HCT116 (cell line): ENCODE results near the gene GRIN2A. TPM values are rescaled to one million over a fixed set of nuclear protein-coding genes. Genes with fewer than 3 reads are reported as not detected.

ENCODE experiments used
- ATAC-seq: fragments of 200-7000 bp; cut with Tn5 transposase; 2 replicates; pipeline ENCODE4 v1.9.1; 2020; ENCODE audit warnings: mild to moderate bottlenecking, moderate library complexity
- BruUV-seq: library from RNA; stranded (reverse); fragments of 400-500 nt; replicated peaks from 2 replicates; lab custom pipeline; 2021; lab: Mats Ljungman, UMichigan
- CTCF ChIA-PET: fragments of 300-600 bp; sonication (Branson Sonifier 250); formaldehyde crosslinking; loops from one replicate; lab custom pipeline; 2021; ENCODE audit warnings: antibody characterized with exemption; lab: Charles Lee
- POLR2A ChIA-PET: fragments of 300-600, 350-600 bp; sonication (Branson Sonifier 250); formaldehyde crosslinking; loops from one replicate; lab custom pipeline; 2021; ENCODE audit warnings: antibody characterized with exemption; lab: Charles Lee
- RAD21 ChIA-PET, 2 experiments: fragments of 300-600 bp; sonication (Branson Sonifier 250); formaldehyde crosslinking; loops; one replicate each; lab custom pipeline; 2023; ENCODE audit warnings: low total read pairs in 2 of 2; ENCODE audit not compliant: uncharacterized antibody in 2 of 2, unreplicated experiment in 2 of 2, low non-redundant PET in 1 of 2; lab: Charles Lee
- DNase-seq: peaks from one replicate; pipeline ENCODE4 v3.0.0-alpha.2; 2010; ENCODE audit warnings: low read depth, low spot score
- H2AFZ ChIP-seq: fragments of 200-600 bp; shearing (Covaris generic), sonication (generic); 2 replicates; pipeline ENCODE4 v1.6.1; 2017; ENCODE audit warnings: low read depth, mixed run types, mixed read lengths, antibody characterized with exemption, low read length; ENCODE audit not compliant: poor library complexity, severe bottlenecking
- H3K27ac ChIP-seq: 2 replicates; pipeline ENCODE4 v1.5.1; 2012; ENCODE audit warnings: low read depth, low read length
- H3K27me3 ChIP-seq: fragments of 200-600 bp; sonication (generic); 2 replicates; pipeline ENCODE4 v1.6.1; 2016; ENCODE audit warnings: mixed run types, low read length, mixed read lengths; ENCODE audit not compliant: insufficient read depth
- H3K36me3 ChIP-seq, 2 experiments: fragments of 200-500 bp in 1 of 2; fragments of 200-600 bp in 1 of 2; sonication (Bioruptor generic) in 1 of 2; sonication (generic) in 1 of 2; 2 replicates each; pipeline versions ENCODE4 v1.5.1 to v1.6.1; 2014 to 2016; ENCODE audit warnings: low read length in 2 of 2, inconsistent platforms in 1 of 2, mixed read lengths in 1 of 2, mixed run types in 1 of 2; ENCODE audit not compliant: insufficient read depth in 2 of 2, control insufficient read depth in 1 of 2
- H3K4me1 ChIP-seq, 2 experiments: fragments of 200-600 bp in 1 of 2; sonication (generic) in 1 of 2; 2 replicates each; pipeline versions ENCODE4 v1.5.1 to v1.6.1; 2012 to 2017; ENCODE audit warnings: low read length in 2 of 2, inconsistent platforms in 1 of 2, mild to moderate bottlenecking in 1 of 2, mixed read lengths in 1 of 2, mixed run types in 1 of 2, moderate library complexity in 1 of 2; ENCODE audit not compliant: insufficient read depth in 2 of 2, control insufficient read depth in 1 of 2
- H3K4me2 ChIP-seq: fragments of 200-600 bp; sonication (generic); 2 replicates; pipeline ENCODE4 v1.6.1; 2017; ENCODE audit warnings: mixed run types, low read length, mixed read lengths
- H3K4me3 ChIP-seq, 2 experiments: fragments of 200-600 bp in 1 of 2; sonication (generic) in 1 of 2; replicated peaks in 1 of 2; 2 replicates each; pipeline ENCODE4 v1.5.1; 2011 to 2016; ENCODE audit warnings: low read length in 2 of 2, control low read depth in 1 of 2, low read depth in 1 of 2, mild to moderate bottlenecking in 1 of 2, mixed read lengths in 1 of 2, mixed run types in 1 of 2
- H3K79me2 ChIP-seq: fragments of 200-600 bp; sonication (generic); 2 replicates; pipeline ENCODE4 v1.6.1; 2017; ENCODE audit warnings: mild to moderate bottlenecking, mixed run types, low read length, moderate library complexity, mixed read lengths; ENCODE audit not compliant: insufficient read depth
- H3K9ac ChIP-seq: fragments of 200-600 bp; sonication (generic); 2 replicates; pipeline ENCODE4 v1.6.1; 2016; ENCODE audit warnings: low read length, mixed read lengths
- H3K9me2 ChIP-seq: fragments of 200-600 bp; sonication (generic), shearing (Covaris generic); 2 replicates; pipeline ENCODE4 v1.6.1; 2017; ENCODE audit warnings: mixed run types, mild to moderate bottlenecking, moderate library complexity; ENCODE audit not compliant: insufficient read depth
- H3K9me3 ChIP-seq, 2 experiments: fragments of 200-500 bp in 1 of 2; fragments of 200-600 bp in 1 of 2; sonication (Bioruptor generic) in 1 of 2; sonication (generic) in 1 of 2; 2 replicates each; pipeline ENCODE4 v1.6.1; 2014 to 2017; ENCODE audit warnings: low read length in 2 of 2, mixed read lengths in 2 of 2, inconsistent platforms in 1 of 2, low read depth in 1 of 2, mild to moderate bottlenecking in 1 of 2, mixed run types in 1 of 2, moderate library complexity in 1 of 2; ENCODE audit not compliant: control insufficient read depth in 1 of 2, insufficient read depth in 1 of 2
- H4K20me1 ChIP-seq: fragments of 200-600 bp; sonication (generic), shearing (Covaris generic); 2 replicates; pipeline ENCODE4 v1.6.1; 2017; ENCODE audit warnings: mixed run types, mild to moderate bottlenecking, moderate library complexity; ENCODE audit not compliant: insufficient read depth
- CBX3 ChIP-seq: IDR thresholded peaks from 2 replicates; pipeline ENCODE4 v1.6.1; 2012; ENCODE audit warnings: low read depth
- EGR1 ChIP-seq: IDR thresholded peaks from 2 replicates; pipeline ENCODE4 v1.6.1; 2012; ENCODE audit warnings: low read depth
- ELF1 ChIP-seq: IDR thresholded peaks from 2 replicates; pipeline ENCODE4 v1.6.1; 2012; ENCODE audit warnings: low read depth, borderline replicate concordance
- FOSL1 ChIP-seq: IDR thresholded peaks from 2 replicates; pipeline ENCODE4 v1.6.1; 2012; ENCODE audit warnings: low read depth
- JUND ChIP-seq: IDR thresholded peaks from 2 replicates; pipeline ENCODE4 v1.6.1; 2012
- POLR2A ChIP-seq: IDR thresholded peaks from 2 replicates; pipeline ENCODE4 v1.7.0; 2011; ENCODE audit warnings: borderline replicate concordance; ENCODE audit not compliant: insufficient read depth, insufficient read length; ENCODE audit errors: extremely low read depth
- POLR2AphosphoS5 ChIP-seq: IDR thresholded peaks from 2 replicates; pipeline ENCODE4 v1.6.1; 2011; ENCODE audit warnings: mild to moderate bottlenecking, low read depth, low read length, moderate library complexity
- RAD21 ChIP-seq: IDR thresholded peaks from 2 replicates; pipeline ENCODE4 v1.6.1; 2012; ENCODE audit warnings: low read depth, mild to moderate bottlenecking
- SIN3A ChIP-seq: IDR thresholded peaks from 2 replicates; pipeline ENCODE4 v1.6.1; 2012; ENCODE audit warnings: low read depth
- SRF ChIP-seq: IDR thresholded peaks from 2 replicates; pipeline ENCODE4 v1.6.1; 2012; ENCODE audit warnings: low read depth
- TCF7L2 ChIP-seq: IDR thresholded peaks from 2 replicates; pipeline ENCODE4 v1.7.0; 2011; ENCODE audit warnings: borderline replicate concordance, inconsistent platforms; ENCODE audit not compliant: insufficient read depth, insufficient read length; ENCODE audit errors: extremely low read depth
- YY1 ChIP-seq: IDR thresholded peaks from 2 replicates; pipeline ENCODE4 v1.6.1; 2011; ENCODE audit warnings: low read length, low read depth, moderate library complexity, mild to moderate bottlenecking; ENCODE audit not compliant: insufficient replicate concordance; ENCODE audit errors: extremely low read depth
- ZBTB33 ChIP-seq: IDR thresholded peaks from 2 replicates; pipeline ENCODE4 v1.6.1; 2011; ENCODE audit warnings: mild to moderate bottlenecking, low read length, moderate library complexity; ENCODE audit not compliant: insufficient replicate concordance; ENCODE audit errors: extremely low read depth
- ZNF274 ChIP-seq: fragments of 200-500 bp; sonication (Bioruptor generic); IDR thresholded peaks from 2 replicates; pipeline ENCODE4 v1.6.1; 2014; ENCODE audit warnings: mild to moderate bottlenecking, low read depth, low read length, inconsistent platforms
- intact Hi-C: fragments of 100-400 bp; cut with micrococcal nuclease; formaldehyde crosslinking; loops from 2 replicates; pipeline ENCODE4 v1.10.0; 2022
- total RNA-seq: library from RNA; stranded (reverse); gene quantifications from one replicate; pipeline ENCODE4 v1.2.1, GENCODE V29; 2021; ENCODE audit not compliant: unreplicated experiment
- TF ChIP-seq, protein P1 (sequence below): IDR thresholded peaks from 2 replicates; pipeline ENCODE4 v1.6.1; 2012

Gene GRIN2A
- total RNA-seq, 1 experiment from 2014 or later: 0.02 TPM

DNA sequence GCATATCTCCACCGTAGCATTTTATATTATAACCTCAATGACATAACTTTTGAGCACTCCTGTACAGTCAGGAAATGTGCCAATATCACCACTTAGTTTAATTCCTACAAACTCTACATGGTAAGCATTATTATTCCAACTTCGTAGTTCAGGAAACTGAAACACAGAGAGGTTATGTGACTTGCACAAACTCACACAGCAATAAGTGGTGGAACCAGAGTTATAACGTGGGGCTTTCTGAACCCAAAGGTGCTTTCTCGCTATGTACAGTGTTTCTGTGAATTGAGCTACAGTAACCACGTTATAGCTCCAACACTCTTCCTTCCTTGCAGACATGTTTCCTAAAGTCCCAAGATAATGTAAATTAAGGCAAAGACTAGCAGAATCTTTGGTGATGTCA, 330.2 kb downstream of the GRIN2A start:
- Histone ChIP-seq H3K9me2 (no peaks in the 10 kb centered on the region), H3K27me3 (peaks cover 2% of the 10 kb centered on the region; the same call in 1 of the 2 replicates), H3K9ac (no peak overlapping the region), H3K4me3 (no peak overlapping the region), H3K4me2 (no peak overlapping the region), H3K4me1 (no peaks in the 10 kb centered on the region), H4K20me1 (no peaks in the 10 kb centered on the region), H3K36me3 (no peaks in the 10 kb centered on the region; a peak in 1 of 4 replicates), H2AFZ (no peak overlapping the region), H3K27ac (no peak overlapping the region), H3K9me3 (no peaks in the 10 kb centered on the region), H3K79me2 (no peaks in the 10 kb centered on the region)
- no TSS peak for BruUV-seq
- TF ChIP-seq SRF (no peak), CBX3 (no peak), EGR1 (no peak)
- ATAC-seq (no peak), DNase-seq (no peak)
- intact Hi-C loops: no loop called here
- CTCF ChIA-PET: no interaction called here
- RAD21 ChIA-PET: no interaction called here
- POLR2A ChIA-PET: no interaction called here

DNA sequence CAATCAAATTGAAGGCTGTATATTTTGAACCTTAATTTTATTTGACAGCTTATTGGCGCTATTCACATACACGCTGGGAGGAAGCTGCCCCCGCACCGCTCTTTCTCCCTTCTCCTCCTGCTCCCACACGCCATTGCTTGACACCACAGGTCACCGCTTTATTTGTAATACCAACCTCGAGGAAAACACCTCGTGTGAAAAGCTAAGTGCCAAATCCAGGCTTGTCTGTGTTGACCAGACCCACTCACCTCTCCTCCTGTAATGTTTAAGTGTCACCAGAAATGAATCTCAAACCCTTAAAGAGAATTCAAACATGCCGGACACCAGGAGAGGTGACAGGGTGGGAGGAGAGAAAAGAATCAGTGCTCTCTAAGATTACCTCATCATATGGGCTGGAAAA, 331.4 kb downstream of the GRIN2A start:
- no peak overlapping the region for H3K9ac ChIP-seq
- H3K79me2 ChIP-seq: no peaks in the 10 kb centered on the region
- H2AFZ ChIP-seq: no peak overlapping the region
- H3K27me3 ChIP-seq: peaks cover 2% of the 10 kb centered on the region; the same call in 1 of the 2 replicates
- no peaks in the 10 kb centered on the region; a peak in 1 of 4 replicates for H3K36me3 ChIP-seq
- H3K9me2 ChIP-seq: no peaks in the 10 kb centered on the region
- no peak for TF ChIP-seq FOSL1
- no peak for TF ChIP-seq POLR2A
- TF ChIP-seq, protein P1, sequence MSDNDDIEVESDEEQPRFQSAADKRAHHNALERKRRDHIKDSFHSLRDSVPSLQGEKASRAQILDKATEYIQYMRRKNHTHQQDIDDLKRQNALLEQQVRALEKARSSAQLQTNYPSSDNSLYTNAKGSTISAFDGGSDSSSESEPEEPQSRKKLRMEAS: no peak
- TF ChIP-seq JUND: no peak
- no peak for TF ChIP-seq SIN3A
- no peak for TF ChIP-seq TCF7L2
- no peak for TF ChIP-seq RAD21
- no peak for TF ChIP-seq ELF1
- TF ChIP-seq ZNF274: no peak
- no peak for TF ChIP-seq POLR2AphosphoS5
- no peak for TF ChIP-seq YY1
- TF ChIP-seq EGR1: no peak
- no peak for TF ChIP-seq ZBTB33
- ATAC-seq: no peak
- DNase-seq: no peak
- ChIA-PET RAD21 (no interaction called here), CTCF (no interaction called here), POLR2A (no interaction called here)
- peaks cover 0 to 7% of the 10 kb centered on the region in 2 experiments; a peak in 1 of 4 replicates for H3K4me1 ChIP-seq
- no peaks in the 10 kb centered on the region for H4K20me1 ChIP-seq
- no peaks in the 10 kb centered on the region for H3K9me3 ChIP-seq
- intact Hi-C loops: no loop called here
- no TSS peak for BruUV-seq
- H3K4me3 ChIP-seq: no peak overlapping the region
- H3K27ac ChIP-seq: no peak overlapping the region
- no peak overlapping the region for H3K4me2 ChIP-seq
